Measurements from ENCODE around the gene PPIH.

DNA sequence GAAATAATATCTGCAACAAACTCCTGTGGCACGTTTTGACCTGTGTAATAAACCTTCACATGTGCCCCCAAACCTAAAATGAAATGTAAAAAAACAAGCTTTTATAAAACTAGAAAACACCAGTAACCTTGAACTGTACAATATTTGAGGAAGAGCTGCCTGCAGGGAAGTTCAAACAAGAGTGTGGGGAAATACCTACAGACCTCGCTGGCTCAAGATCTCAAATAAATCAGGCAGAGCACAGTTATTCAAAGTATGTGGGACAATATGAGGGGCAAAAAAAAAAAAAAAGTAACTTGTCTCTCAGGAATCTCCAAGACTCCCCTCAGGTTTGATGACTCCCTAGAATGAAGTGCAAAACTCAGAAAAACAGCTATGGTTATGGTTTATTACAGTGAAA, 37.9 kb upstream of the PPIH start:
- TF ChIP-seq, protein P1, sequence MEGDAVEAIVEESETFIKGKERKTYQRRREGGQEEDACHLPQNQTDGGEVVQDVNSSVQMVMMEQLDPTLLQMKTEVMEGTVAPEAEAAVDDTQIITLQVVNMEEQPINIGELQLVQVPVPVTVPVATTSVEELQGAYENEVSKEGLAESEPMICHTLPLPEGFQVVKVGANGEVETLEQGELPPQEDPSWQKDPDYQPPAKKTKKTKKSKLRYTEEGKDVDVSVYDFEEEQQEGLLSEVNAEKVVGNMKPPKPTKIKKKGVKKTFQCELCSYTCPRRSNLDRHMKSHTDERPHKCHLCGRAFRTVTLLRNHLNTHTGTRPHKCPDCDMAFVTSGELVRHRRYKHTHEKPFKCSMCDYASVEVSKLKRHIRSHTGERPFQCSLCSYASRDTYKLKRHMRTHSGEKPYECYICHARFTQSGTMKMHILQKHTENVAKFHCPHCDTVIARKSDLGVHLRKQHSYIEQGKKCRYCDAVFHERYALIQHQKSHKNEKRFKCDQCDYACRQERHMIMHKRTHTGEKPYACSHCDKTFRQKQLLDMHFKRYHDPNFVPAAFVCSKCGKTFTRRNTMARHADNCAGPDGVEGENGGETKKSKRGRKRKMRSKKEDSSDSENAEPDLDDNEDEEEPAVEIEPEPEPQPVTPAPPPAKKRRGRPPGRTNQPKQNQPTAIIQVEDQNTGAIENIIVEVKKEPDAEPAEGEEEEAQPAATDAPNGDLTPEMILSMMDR (IDR thresholded peaks at IDR 0.05) = no peak
- TF ChIP-seq POLR2A (IDR thresholded peaks at IDR 0.05) = no peak
